ENCODE results near the gene ACTRT2. TPM values are rescaled to one million over a fixed set of nuclear protein-coding genes. Genes with fewer than 3 reads are reported as not detected.

The ACTRT2 gene
- total RNA-seq, 1 experiment from 2014 or later: not detected

DNA sequence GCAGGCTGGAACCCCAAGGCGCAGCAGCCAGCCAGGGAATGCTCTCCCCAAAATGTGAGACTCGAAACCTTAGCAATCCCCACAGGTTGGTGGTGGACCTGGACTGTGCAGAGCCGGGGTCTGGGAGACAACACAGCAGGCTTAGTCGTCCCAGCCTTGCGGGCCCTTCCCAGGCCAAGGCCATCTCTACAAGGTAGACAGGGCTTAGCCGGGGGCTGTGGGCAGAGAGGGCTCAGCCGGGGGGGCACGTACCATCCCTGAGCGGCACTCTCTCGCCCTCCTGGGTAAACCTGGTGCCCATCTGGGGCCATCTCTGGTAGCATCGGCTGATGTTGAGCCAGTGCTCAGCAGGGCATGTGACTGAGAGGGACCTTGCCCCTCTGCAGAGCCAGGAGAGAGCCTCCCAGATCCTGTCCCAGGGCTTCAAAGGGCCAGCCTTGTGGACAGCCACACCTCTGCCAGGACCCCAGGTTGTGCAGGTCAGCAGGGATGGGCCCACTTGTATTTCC, 2.2 kb upstream of the ACTRT2 start:
- H3K9me3 ChIP-seq (ENCODE audit: low read depth, low read length, poor library complexity, severe bottlenecking): no peaks in the 10 kb centered on the region
- H3K36me3 ChIP-seq (ENCODE audit: insufficient read depth, low read length, poor library complexity, severe bottlenecking): no peaks in the 10 kb centered on the region
- H3K4me1 ChIP-seq (ENCODE audit: insufficient read depth, low read length, poor library complexity, severe bottlenecking): no peaks in the 10 kb centered on the region
- no peak overlapping the region for H3K4me3 ChIP-seq (ENCODE audit: low read depth, low read length, poor library complexity, severe bottlenecking)
- ChIA-PET POLR2A (ENCODE audit: low non-redundant PET) (no interaction called here), CTCF (no interaction called here)
- BruUV-seq (replicated peaks): no TSS peak
- no peak for TF ChIP-seq EZH2 (IDR thresholded peaks at IDR 0.05; ENCODE audit: borderline replicate concordance, low read depth, low read length, poor library complexity, severe bottlenecking)
- TF ChIP-seq, protein P1, sequence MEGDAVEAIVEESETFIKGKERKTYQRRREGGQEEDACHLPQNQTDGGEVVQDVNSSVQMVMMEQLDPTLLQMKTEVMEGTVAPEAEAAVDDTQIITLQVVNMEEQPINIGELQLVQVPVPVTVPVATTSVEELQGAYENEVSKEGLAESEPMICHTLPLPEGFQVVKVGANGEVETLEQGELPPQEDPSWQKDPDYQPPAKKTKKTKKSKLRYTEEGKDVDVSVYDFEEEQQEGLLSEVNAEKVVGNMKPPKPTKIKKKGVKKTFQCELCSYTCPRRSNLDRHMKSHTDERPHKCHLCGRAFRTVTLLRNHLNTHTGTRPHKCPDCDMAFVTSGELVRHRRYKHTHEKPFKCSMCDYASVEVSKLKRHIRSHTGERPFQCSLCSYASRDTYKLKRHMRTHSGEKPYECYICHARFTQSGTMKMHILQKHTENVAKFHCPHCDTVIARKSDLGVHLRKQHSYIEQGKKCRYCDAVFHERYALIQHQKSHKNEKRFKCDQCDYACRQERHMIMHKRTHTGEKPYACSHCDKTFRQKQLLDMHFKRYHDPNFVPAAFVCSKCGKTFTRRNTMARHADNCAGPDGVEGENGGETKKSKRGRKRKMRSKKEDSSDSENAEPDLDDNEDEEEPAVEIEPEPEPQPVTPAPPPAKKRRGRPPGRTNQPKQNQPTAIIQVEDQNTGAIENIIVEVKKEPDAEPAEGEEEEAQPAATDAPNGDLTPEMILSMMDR (conservative IDR thresholded peaks at IDR 0.05; ENCODE audit: low read depth, low read length): no peak
- H3K27me3 ChIP-seq (replicated peaks; ENCODE audit: insufficient read depth, low read depth, low read length, poor library complexity): peaks cover 2% of the 10 kb centered on the region
- H3K27ac ChIP-seq (ENCODE audit: low read depth, low read length, poor library complexity, severe bottlenecking): no peak overlapping the region
- intact Hi-C loops (cut with micrococcal nuclease; ENCODE audit: unreplicated experiment): no loop called here
- no peak for DNase-seq (ENCODE audit: low spot score)

DNA sequence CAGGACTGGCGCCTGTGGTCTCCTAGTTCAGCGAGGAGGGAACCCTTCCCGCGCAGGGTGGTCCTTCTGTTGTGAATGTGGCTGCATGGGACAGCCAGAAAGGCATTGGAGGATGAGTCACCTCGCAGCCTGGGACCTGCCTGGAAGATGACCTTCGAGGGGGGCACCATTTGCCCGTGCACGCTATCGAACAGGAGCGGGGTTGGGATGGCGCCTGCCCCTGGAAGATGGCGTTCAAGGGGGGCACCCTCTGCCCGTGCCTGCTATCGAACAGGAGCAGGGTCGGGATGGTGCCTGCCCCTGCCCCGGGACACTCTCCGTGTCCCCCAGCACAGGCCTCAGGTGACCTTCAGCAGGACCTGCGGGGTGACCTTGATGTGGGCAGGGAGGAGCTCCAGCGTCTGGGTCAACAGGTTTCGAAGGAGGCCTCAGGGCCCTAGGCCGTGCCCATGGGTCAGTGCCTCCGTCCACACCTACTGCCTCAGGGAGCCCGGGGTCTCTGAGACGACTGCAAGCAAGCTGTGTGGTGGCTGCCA, 1.7 kb upstream of the ACTRT2 start:
- no peaks in the 10 kb centered on the region for H3K9me3 ChIP-seq (ENCODE audit: low read depth, low read length, poor library complexity, severe bottlenecking)
- TF ChIP-seq, protein P1 (conservative IDR thresholded peaks at IDR 0.05; ENCODE audit: low read depth, low read length): no peak
- no peak for TF ChIP-seq EZH2 (IDR thresholded peaks at IDR 0.05; ENCODE audit: borderline replicate concordance, low read depth, low read length, poor library complexity, severe bottlenecking)
- no peak overlapping the region for H3K27ac ChIP-seq (ENCODE audit: low read depth, low read length, poor library complexity, severe bottlenecking)
- ChIA-PET CTCF (no interaction called here), POLR2A (ENCODE audit: low non-redundant PET) (no interaction called here)
- no peaks in the 10 kb centered on the region for H3K36me3 ChIP-seq (ENCODE audit: insufficient read depth, low read length, poor library complexity, severe bottlenecking)
- H3K4me1 ChIP-seq (ENCODE audit: insufficient read depth, low read length, poor library complexity, severe bottlenecking): no peaks in the 10 kb centered on the region
- BruUV-seq (replicated peaks): no TSS peak
- no peak for DNase-seq (ENCODE audit: low spot score)
- H3K4me3 ChIP-seq (ENCODE audit: low read depth, low read length, poor library complexity, severe bottlenecking): no peak overlapping the region
- intact Hi-C loops (cut with micrococcal nuclease; ENCODE audit: unreplicated experiment): no loop called here
- H3K27me3 ChIP-seq (replicated peaks; ENCODE audit: insufficient read depth, low read depth, low read length, poor library complexity): peaks cover 3% of the 10 kb centered on the region

DNA sequence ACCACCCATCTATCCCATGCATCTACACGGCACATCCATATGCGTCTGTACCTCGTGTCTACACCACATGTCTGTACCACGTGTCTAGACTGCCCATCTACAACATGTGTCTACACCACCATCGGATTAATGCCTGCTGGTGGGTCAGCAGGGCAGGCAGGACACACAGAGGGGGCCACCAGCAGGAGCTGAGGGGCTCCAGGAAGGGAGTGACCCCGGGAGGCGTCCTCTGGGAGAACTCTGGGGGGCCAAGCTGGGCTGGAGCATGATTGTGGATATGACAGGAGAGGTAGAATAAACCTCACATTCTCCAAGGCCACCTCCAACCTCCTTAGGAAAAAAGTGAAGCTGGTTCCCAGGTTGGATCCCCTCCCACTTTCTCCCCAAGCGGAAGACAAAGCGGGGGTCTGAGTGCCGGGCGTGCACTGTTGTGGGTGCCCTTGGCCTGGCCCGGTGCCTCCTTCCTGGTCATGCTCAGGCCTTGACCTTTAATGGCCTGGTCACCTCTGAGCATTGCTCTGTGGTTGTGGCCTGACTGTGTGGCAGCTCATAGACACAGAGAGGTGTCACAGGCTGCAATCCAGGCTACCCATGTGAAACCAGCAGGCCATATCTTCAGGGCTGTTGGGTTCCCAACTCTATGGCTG, 881 bp upstream of the ACTRT2 start:
- H3K4me3 ChIP-seq (ENCODE audit: low read depth, low read length, poor library complexity, severe bottlenecking): no peak overlapping the region
- ChIA-PET CTCF (no interaction called here), POLR2A (ENCODE audit: low non-redundant PET) (no interaction called here)
- H3K27me3 ChIP-seq (replicated peaks; ENCODE audit: insufficient read depth, low read depth, low read length, poor library complexity): peaks cover 4% of the 10 kb centered on the region
- H3K27ac ChIP-seq (ENCODE audit: low read depth, low read length, poor library complexity, severe bottlenecking): no peak overlapping the region
- no peaks in the 10 kb centered on the region for H3K36me3 ChIP-seq (ENCODE audit: insufficient read depth, low read length, poor library complexity, severe bottlenecking)
- H3K9me3 ChIP-seq (ENCODE audit: low read depth, low read length, poor library complexity, severe bottlenecking): no peaks in the 10 kb centered on the region
- DNase-seq (ENCODE audit: low spot score): no peak
- intact Hi-C loops (cut with micrococcal nuclease; ENCODE audit: unreplicated experiment): no loop called here
- no TSS peak for BruUV-seq (replicated peaks)
- TF ChIP-seq, protein P1 (conservative IDR thresholded peaks at IDR 0.05; ENCODE audit: low read depth, low read length): no peak
- no peak for TF ChIP-seq EZH2 (IDR thresholded peaks at IDR 0.05; ENCODE audit: borderline replicate concordance, low read depth, low read length, poor library complexity, severe bottlenecking)
- no peaks in the 10 kb centered on the region for H3K4me1 ChIP-seq (ENCODE audit: insufficient read depth, low read length, poor library complexity, severe bottlenecking)
